Fibroblast of lung (primary cell): ENCODE results near the gene CNTNAP4.

ENCODE experiments used
- EZH2 ChIP-seq: IDR thresholded peaks from 2 replicates; pipeline ENCODE4 v1.5.1; 2012; ENCODE audit warnings: low read length, control low read depth, mild to moderate bottlenecking; ENCODE audit errors: missing control alignments
- TF ChIP-seq, protein P1 (sequence below), 2 donors: IDR thresholded peaks in 1 of 2; conservative IDR thresholded peaks in 1 of 2; 1 replicate in 1 of 2; 2 replicates in 1 of 2; pipeline ENCODE4 v1.5.1; 2011 to 2012; ENCODE audit warnings: low read length in 2 of 2, control low read depth in 1 of 2, inconsistent platforms in 1 of 2, low read depth in 1 of 2, mild to moderate bottlenecking in 1 of 2

DNA sequence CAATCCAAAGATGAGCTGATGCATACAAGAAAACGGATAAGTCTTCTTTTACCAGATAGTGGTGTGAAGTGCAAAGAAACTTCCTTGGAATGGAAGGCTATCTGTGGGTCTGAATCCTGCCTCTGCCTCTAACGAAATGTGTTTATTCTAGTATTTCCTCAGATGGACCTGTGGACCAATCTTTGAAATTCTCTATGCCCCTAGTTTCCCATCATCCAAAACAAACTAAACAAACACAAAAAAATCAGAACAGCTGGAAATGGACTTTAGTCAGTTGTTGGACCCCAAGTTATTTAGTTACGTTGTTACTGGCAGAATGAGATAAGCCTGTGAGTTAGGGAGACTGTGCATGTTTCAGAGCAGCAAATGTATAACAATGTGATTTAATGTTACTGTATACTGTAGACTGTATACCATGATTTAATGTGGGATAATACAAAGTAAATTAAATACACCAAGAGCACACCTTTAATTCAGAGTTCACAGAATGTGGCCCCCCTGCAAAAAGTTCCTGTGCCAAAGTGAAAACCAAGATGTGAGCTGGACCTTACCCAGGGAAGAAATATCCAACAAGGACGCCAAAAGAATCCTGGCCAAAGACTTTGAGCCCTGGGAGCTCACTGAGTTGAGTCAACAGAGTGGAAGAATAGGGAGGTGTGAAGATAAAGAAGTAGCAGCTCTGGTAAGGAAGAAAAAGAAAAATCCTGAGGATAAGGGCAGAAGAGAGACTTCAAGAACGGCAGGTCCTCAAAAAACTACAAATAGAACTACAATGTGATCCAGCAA lies 255.2 kb downstream of the CNTNAP4 start:
- TF ChIP-seq, protein P1, sequence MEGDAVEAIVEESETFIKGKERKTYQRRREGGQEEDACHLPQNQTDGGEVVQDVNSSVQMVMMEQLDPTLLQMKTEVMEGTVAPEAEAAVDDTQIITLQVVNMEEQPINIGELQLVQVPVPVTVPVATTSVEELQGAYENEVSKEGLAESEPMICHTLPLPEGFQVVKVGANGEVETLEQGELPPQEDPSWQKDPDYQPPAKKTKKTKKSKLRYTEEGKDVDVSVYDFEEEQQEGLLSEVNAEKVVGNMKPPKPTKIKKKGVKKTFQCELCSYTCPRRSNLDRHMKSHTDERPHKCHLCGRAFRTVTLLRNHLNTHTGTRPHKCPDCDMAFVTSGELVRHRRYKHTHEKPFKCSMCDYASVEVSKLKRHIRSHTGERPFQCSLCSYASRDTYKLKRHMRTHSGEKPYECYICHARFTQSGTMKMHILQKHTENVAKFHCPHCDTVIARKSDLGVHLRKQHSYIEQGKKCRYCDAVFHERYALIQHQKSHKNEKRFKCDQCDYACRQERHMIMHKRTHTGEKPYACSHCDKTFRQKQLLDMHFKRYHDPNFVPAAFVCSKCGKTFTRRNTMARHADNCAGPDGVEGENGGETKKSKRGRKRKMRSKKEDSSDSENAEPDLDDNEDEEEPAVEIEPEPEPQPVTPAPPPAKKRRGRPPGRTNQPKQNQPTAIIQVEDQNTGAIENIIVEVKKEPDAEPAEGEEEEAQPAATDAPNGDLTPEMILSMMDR (conservative IDR thresholded peaks at IDR 0.05 in 1 of 2, IDR thresholded peaks at IDR 0.05 in 1 of 2; ENCODE audit: low read depth in 1 of 2, low read length in 2 of 2) = no peak
- TF ChIP-seq EZH2 = no peak
